Loucy (cell line): Measurements from ENCODE around the gene PTPA.

Experiments used
- EZH2phosphoT487 ChIP-seq: fragments of 200-600 bp; IDR thresholded peaks from 2 replicates; pipeline ENCODE4 v1.6.1; 2018; ENCODE audit warnings: antibody characterized with exemption, mild to moderate bottlenecking, moderate library complexity, borderline replicate concordance
- TF ChIP-seq, protein P1 (sequence below): fragments of 200-600 bp; sonication (generic); conservative IDR thresholded peaks from 2 replicates; pipeline ENCODE4 v1.5.1; 2014; ENCODE audit warnings: mild to moderate bottlenecking, antibody characterized with exemption, low read length

DNA sequence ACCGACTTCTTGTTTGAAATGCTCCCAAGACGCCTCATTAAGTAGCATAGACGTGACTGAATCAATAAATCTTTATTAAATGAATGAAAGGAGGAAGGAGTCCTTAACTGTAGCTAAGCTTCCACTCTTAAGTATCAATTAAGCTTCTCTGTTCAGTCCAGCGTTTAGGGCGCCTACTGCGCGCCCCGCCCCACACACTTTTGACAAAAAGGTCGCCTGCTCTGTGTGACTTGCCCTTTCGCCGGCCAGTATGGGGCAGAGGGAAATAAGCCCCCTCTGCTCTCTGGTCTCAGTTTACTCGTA is 31.0 kb upstream of the PTPA start:
- TF ChIP-seq, protein P1, sequence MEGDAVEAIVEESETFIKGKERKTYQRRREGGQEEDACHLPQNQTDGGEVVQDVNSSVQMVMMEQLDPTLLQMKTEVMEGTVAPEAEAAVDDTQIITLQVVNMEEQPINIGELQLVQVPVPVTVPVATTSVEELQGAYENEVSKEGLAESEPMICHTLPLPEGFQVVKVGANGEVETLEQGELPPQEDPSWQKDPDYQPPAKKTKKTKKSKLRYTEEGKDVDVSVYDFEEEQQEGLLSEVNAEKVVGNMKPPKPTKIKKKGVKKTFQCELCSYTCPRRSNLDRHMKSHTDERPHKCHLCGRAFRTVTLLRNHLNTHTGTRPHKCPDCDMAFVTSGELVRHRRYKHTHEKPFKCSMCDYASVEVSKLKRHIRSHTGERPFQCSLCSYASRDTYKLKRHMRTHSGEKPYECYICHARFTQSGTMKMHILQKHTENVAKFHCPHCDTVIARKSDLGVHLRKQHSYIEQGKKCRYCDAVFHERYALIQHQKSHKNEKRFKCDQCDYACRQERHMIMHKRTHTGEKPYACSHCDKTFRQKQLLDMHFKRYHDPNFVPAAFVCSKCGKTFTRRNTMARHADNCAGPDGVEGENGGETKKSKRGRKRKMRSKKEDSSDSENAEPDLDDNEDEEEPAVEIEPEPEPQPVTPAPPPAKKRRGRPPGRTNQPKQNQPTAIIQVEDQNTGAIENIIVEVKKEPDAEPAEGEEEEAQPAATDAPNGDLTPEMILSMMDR = no peak
- no peak for TF ChIP-seq EZH2phosphoT487
